SKM-1 (cell line): ENCODE measurements around the gene SLC17A9.

Experiments used
- DNase-seq: peaks from one replicate; lab custom pipeline; 2025; ENCODE audit not compliant: unreplicated experiment; lab: John Stamatoyannopoulos, UW

The SLC17A9 gene, protein sequence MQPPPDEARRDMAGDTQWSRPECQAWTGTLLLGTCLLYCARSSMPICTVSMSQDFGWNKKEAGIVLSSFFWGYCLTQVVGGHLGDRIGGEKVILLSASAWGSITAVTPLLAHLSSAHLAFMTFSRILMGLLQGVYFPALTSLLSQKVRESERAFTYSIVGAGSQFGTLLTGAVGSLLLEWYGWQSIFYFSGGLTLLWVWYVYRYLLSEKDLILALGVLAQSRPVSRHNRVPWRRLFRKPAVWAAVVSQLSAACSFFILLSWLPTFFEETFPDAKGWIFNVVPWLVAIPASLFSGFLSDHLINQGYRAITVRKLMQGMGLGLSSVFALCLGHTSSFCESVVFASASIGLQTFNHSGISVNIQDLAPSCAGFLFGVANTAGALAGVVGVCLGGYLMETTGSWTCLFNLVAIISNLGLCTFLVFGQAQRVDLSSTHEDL

DNA sequence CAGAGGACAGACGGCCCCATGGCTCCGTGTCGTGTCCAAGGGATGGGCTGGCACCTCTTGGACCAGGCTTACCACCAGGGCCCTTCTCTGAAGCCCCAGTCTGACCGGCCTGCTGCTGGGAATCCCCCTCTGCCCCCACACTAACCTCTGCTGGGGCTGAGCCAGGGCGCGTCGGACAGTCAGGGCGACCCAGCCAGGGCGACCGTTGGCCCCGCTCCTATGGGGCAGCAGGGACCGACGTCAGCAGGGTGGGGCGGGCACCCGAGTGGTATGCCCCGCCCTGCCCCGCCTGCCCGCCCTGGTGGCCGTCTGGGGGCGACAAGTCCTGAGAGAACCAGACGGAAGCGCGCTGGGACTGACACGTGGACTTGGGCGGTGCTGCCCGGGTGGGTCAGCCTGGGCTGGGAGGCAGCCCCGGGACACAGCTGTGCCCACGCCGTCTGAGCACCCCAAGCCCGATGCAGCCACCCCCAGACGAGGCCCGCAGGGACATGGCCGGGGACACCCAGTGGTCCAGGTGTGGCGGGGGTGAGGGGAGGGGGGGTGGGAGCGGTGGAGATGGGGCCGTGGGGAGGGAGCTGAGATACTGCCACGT is at the start of gene SLC17A9:
Gene SLC17A9, plus strand, starts transcription at position 337 of the 595 bp plus-strand sequence. Its CDS starts 122 bp downstream, at position 459.
- DNase-seq: peak; percentile 74

GRCh38 chr20:62902926-62903615 is 49.4 kb upstream of the SLC17A9 start:
- DNase-seq: no peak

DNA sequence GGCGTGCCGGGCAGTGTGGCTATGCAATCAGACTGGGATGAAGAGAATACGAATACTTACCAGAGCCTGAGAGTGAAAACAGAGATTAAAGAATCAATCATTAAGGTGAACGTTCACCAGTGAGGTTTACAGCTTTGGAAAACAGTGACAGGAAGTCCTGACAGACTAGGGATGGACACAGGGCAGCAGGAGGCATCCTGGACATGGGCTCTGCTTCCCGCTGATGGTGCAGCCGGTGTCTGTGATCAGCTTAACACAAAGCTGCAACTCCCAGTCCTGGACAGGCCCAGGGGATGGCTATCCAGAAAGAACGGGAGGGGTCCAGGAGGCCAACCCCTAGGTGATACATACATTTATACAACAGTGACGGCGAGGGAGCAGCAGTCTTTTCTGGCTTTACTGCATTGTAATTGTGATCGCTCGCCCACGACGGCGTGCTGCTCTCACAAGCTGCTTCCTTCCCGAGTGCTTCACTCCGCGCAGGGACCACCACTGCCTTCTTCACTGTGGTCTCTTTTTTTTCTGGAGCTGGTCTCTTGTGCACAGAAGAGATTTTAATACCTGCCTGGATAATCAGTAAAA is 46.9 kb upstream of the SLC17A9 start:
- DNase-seq: no peak

DNA sequence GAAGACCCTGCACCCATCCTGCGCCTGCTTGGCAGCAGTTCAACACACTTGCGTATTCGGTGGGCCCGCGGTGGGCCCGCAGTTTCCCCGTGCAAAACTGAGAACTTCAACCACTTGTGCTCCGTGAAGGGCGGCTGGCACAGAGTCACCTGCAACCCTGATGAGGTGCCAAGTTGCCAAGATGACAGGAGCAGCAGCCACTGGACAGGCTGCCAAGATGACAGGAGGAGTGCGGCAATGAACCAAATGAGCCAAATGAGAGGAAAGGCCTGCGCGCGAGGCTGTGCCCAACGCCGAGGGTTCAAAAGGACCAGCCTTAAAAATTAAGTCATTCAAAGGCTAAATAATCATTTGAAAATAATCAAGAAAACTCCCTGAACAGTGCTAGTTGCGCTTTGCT is 46.3 kb upstream of the SLC17A9 start:
- DNase-seq: no peak

GRCh38 chr20:62906647-62907375 is 45.7 kb upstream of the SLC17A9 start:
- no peak for DNase-seq

- DNase-seq: no peak
Observed at GRCh38 chr20:62907384-62908317, 44.9 kb upstream of the SLC17A9 start.

DNA sequence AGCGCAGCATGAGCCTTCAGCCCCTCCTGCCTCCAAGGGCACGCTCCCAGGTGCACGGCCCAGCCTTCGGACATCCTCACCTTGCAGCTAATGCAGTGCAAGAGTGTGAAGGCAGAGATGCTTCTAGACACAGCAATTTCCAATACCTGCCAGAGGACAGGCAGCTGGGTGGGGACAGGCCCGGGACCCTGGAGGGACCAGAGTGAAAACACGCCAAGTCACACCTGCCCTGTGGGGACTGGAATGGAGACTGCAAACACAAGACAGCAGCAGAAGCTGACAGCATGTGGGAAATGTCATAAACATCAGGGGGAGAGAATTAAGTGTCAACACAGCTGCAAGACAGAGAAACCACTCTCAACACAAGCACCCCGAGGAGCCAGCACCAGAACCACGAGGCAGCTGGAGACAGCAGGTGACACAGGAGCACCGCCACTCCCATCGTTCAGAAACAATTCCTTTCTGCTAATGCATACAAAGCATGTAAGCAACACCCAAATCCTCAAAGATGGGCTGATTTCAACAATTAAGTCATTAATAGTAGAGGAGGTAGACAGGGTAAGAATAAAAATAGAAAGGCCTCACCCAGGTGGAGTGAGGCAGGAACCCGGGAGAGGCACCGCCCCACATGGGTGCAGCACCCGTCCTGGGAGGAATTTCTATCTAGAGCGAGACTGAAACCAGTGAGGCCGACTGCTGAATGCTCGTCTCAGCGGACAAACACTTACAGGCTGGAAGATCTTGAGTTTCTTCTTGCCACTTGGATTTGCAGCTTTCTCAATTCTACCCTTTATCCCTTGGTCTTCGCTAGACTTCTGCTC is 43.3 kb upstream of the SLC17A9 start:
- DNase-seq: no peak

- no peak for DNase-seq
Observed at GRCh38 chr20:62910217-62910766, 42.2 kb upstream of the SLC17A9 start.

- no peak for DNase-seq
Observed at GRCh38 chr20:62910777-62911497, 41.6 kb upstream of the SLC17A9 start.

DNA sequence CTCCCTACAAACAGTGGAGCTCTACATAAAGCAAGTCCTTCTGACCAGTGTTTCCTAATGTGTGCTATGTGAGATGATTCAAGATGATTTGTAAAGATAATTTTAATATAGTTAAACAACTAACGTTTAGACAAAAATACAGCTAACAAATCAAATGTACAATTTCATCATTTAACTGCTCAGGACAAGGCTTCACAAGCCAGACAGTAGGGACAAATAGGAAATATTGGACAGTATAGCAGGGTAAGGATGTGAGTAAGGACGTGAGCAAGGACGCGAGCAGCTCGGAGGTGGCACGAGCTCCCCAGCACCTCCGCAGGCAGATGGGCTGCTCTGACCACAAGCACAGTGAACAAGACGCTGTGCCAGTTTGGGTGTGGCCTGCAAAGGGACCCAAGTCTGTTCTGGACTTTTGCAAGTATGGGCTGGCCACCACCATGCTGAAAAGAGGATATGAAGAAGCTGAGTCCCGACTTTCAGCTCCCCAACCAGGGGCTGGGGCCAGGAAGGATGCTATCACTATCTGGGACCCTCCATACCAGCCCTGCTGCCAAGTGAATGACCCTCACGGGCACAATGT is 40.7 kb upstream of the SLC17A9 start:
- DNase-seq: no peak

DNA sequence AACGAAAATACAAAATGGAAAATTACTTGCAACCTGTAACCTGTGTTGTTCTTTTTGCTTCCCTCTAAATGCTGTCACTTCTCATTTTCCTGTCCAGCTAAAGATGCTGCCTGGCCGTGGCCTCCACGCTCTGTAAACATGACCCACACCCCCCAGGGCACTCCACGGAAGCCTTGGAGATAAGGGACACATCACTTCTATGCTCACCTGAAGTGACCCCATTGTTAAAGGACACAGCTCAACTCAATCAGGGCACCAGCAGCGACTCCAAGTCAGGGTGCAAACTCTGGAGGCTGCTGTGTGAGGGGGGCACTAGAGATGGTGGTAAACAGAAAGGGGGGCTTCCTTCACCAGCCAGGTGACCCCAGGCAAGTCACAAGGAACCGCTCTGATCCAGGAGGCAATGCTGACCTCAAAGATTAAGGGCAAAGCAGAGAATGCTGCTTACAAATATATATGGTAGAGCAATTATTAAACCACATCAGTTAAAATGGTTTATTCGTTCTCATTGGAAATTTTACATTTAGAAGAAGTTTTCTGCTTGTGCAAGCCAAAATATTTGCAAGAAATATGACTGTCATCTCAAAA is 39.4 kb upstream of the SLC17A9 start:
- DNase-seq: no peak

DNA sequence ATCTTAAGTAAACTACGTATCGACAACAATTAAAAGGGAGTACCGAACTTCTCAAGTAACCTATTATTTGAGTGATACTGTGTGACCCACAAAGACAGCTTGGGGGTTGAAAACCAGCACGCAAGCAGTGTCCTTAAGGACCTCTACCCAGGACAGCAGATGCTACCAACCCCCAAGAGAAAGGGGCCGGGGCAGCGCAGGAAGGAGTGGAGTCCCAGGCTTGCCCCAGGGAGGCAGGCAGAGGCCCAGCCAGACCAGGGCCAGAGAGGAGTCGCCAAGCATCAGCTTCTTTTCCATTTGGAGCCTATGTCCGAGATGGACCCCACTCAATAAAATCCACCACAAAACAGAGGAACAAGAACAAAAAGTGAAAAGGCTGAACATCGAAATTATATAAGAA is 38.1 kb upstream of the SLC17A9 start:
- DNase-seq: no peak

GRCh38 chr20:62914970-62915457 is 37.5 kb upstream of the SLC17A9 start:
- DNase-seq: no peak

DNA sequence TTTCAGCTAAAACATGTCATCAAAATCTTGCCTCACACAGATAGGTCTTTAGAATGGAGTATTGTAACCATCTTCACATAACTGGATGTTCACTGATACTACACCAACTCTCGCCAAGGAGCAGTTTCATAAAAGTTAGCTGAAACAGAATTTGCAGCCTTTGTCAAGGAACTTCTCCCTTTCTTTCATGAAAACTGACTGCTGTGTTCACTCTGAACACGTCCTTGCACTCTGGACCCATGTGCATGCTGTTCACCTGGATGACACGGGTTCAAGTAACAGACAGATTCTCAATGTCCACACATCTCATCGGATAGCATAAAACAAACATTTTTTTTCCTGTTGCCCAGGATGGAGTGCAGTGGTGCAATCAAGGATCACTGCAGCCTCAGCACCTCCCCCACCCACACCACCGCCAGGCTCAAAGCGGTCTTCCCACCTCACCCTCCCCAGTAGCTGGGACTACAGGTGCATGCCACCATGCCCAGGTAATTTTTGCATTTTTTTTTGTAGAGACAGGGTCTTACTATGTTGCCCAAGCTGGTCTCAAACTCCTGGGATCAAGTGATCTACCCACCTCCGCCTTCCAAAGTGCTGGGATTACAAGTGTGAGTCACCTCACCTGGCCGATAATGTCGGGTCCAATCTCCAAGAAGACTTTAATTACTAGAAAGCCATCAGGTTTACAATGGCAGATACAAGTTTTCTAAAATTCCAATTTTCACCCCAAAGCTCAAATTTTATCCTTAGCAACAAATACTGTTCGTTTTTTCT is 35.6 kb upstream of the SLC17A9 start:
- no peak for DNase-seq

DNA sequence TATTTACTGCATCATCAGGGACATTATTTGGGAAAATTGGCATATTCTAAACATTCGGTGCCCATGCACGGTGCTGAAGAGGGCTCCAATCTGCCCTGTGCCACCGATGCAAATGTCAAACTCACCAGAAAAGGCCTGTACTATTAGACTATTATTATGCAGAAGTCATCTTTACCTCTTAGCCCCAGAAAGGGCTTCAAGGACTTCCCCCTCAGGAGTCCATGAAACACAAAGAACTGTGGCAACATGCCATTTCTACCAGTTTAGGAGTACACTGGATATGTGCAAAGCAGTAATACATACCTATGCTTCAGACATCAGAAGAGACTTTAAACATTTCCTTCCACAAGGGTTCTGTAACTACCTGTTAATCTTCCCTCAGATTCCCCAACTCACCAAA is 34.8 kb upstream of the SLC17A9 start:
- no peak for DNase-seq

GRCh38 chr20:62918147-62918546 is 34.4 kb upstream of the SLC17A9 start:
- no peak for DNase-seq
